ENCODE data around the gene TFF3.

Gene TFF3

GRCh38 chr21:42350927-42351426, 35.8 kb upstream of the TFF3 start, which contains the start of gene TFF2:
Gene TFF2, minus strand, starts transcription at chr21:42350994. Its CDS starts 37 bp downstream, at chr21:42350957.
- H3K9me3 Mint-ChIP-seq = peaks cover 5% of the 10 kb centered on the region
- H3K27ac Mint-ChIP-seq = no peak within 1 kb of the TSS
- H3K4me1 Mint-ChIP-seq (ENCODE audit: low read depth) = no peaks in the 10 kb centered on the region
- no peak within 1 kb of the TSS for H3K4me3 Mint-ChIP-seq
- peak; percentile 24 for DNase-seq
- no peaks in the 10 kb centered on the region for H3K36me3 Mint-ChIP-seq (ENCODE audit: low read depth)
- H3K27me3 Mint-ChIP-seq = no peaks in the 10 kb centered on the region

- DNase-seq = no peak
- Mint-ChIP-seq H3K36me3 (ENCODE audit: low read depth) (no peaks in the 10 kb centered on the region), H3K4me3 (no peak overlapping the region), H3K27me3 (no peaks in the 10 kb centered on the region), H3K27ac (no peak overlapping the region), H3K9me3 (peaks cover under 1% of the 10 kb centered on the region), H3K4me1 (ENCODE audit: low read depth) (no peaks in the 10 kb centered on the region)
Observed at GRCh38 chr21:42350318-42350910, 35.2 kb upstream of the TFF3 start.

DNA sequence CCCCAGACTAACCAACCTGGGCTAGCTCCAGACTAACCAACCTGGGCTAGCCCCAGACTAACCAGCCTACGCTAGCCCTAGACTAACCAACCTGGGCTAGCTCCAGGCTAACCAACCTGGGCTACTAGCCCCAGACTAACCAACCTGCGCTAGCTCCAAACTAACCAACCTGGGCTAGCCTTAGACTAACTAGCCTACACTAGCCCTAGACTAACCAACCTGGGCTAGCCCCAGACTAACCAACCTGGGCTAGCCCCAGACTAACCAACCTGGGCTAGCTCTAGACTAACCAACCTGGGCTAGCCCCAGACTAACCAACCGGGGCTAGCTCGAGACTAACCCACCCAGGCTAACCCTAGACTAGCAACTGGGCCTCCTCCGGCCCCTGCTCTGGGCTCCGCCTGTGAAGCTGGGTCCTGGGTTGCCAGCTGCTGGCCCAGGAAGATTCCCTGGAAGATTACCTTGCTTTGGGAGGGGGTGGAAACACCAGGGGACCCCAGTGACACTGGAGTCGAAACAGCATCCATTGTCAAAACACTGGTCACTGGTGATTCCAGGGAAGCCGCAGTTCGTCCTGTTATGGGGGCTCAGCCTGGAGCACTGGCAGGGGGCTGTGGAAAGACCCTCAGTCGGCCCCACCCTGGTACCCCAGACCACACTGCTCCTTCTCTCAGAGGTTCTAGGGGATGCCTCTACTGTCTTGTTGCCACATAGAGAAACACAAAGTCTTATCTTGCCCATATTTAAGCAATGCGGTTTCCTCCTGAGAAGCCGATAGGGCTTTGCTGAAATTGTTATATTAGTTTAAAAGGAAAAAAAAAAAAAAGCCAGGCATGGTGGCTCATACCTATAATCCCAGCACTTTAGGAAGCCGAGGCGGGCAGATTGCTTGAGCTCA, 34.5 kb upstream of the TFF3 start:
- Mint-ChIP-seq H3K4me3 (no peak overlapping the region), H3K4me1 (ENCODE audit: low read depth) (no peaks in the 10 kb centered on the region), H3K36me3 (ENCODE audit: low read depth) (no peaks in the 10 kb centered on the region), H3K27ac (no peak overlapping the region), H3K27me3 (no peaks in the 10 kb centered on the region), H3K9me3 (no peaks in the 10 kb centered on the region)
- DNase-seq = no peak

GRCh38 chr21:42348762-42349161, 33.6 kb upstream of the TFF3 start:
- no peaks in the 10 kb centered on the region for H3K9me3 Mint-ChIP-seq
- peak; percentile 18 for DNase-seq
- no peaks in the 10 kb centered on the region for H3K27me3 Mint-ChIP-seq

GRCh38 chr21:42347601-42348327, 32.6 kb upstream of the TFF3 start:
- no peaks in the 10 kb centered on the region for H3K4me1 Mint-ChIP-seq (ENCODE audit: low read depth)
- H3K36me3 Mint-ChIP-seq (ENCODE audit: low read depth) = no peaks in the 10 kb centered on the region
- DNase-seq = peak; percentile 16
- no peaks in the 10 kb centered on the region for H3K27me3 Mint-ChIP-seq
- H3K9me3 Mint-ChIP-seq = no peaks in the 10 kb centered on the region
- no peak overlapping the region for H3K4me3 Mint-ChIP-seq
- no peak overlapping the region for H3K27ac Mint-ChIP-seq

More at GRCh38 chr21:42348762-42349161, 33.6 kb upstream of the TFF3 start:
- Mint-ChIP-seq H3K36me3 (ENCODE audit: low read depth) (no peaks in the 10 kb centered on the region), H3K4me3 (no peak overlapping the region), H3K4me1 (ENCODE audit: low read depth) (no peaks in the 10 kb centered on the region), H3K27ac (no peak overlapping the region)

DNA sequence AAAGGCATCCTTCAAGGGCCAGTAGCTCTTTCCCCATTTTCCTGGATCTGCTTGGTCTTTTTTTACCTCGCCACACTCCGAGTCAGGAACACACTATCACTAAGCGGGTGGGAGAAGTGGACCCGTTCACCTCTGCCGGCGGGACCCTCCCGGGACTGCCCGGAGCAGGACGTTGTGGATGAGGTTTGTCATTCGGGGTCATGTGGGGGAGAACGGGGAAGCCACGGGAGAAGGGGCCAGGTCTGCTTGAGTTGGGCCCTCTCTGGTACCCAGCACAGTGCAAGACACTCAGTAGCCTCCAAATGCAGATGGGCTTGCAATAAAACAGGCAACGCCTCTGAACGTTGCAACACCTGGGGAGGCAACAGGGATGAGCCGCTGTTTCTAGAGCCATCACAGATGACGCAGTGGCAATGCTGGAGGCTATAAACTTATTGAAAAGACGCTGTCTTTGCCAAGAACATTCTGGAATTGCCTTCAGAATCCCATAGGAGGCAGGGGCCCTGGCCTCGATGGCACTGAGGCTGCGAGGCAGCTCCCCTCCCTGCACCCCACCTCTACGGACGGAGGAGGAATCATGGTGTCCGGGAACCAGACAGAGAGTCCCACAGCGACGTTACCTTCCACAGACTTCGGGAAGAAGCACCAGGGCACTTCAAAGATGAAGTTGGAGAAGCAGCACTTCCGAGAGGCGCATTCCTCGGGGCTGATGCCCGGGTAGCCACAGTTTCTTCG, 31.8 kb upstream of the TFF3 start:
- Mint-ChIP-seq H3K4me1 (ENCODE audit: low read depth) (no peaks in the 10 kb centered on the region), H3K36me3 (ENCODE audit: low read depth) (no peaks in the 10 kb centered on the region), H3K27me3 (no peaks in the 10 kb centered on the region), H3K4me3 (no peak overlapping the region), H3K27ac (no peak overlapping the region), H3K9me3 (no peaks in the 10 kb centered on the region)
- DNase-seq = peak; percentile 15

GRCh38 chr21:42346441-42346840, 31.2 kb upstream of the TFF3 start:
- no peak overlapping the region for H3K4me3 Mint-ChIP-seq
- H3K4me1 Mint-ChIP-seq (ENCODE audit: low read depth) = no peaks in the 10 kb centered on the region
- H3K36me3 Mint-ChIP-seq (ENCODE audit: low read depth) = no peaks in the 10 kb centered on the region
- no peaks in the 10 kb centered on the region for H3K9me3 Mint-ChIP-seq
- no peak overlapping the region for H3K27ac Mint-ChIP-seq
- no peaks in the 10 kb centered on the region for H3K27me3 Mint-ChIP-seq
- DNase-seq = no peak

DNA sequence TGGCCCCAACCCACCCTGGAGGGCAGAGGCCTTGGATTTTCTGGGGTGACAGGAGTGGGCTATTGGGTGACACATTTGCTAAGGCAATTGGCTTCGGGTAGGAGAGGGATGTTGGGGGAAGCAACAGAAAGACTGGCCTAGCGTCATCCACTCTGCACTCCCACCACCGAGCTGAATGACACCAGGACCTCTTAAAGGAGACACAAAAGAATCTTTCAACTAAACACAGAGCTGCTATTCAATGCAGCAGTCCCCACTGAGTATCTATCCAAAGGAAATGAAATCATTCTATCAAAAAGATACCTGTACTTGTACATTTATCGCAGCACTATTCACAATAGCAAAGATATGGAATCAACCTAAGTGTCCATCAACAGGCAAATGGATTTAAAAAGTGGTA, 29.4 kb upstream of the TFF3 start:
- Mint-ChIP-seq H3K4me3 (no peak overlapping the region), H3K36me3 (ENCODE audit: low read depth) (no peaks in the 10 kb centered on the region), H3K27ac (no peak overlapping the region), H3K9me3 (no peaks in the 10 kb centered on the region), H3K27me3 (no peaks in the 10 kb centered on the region), H3K4me1 (ENCODE audit: low read depth) (no peaks in the 10 kb centered on the region)
- no peak for DNase-seq

DNA sequence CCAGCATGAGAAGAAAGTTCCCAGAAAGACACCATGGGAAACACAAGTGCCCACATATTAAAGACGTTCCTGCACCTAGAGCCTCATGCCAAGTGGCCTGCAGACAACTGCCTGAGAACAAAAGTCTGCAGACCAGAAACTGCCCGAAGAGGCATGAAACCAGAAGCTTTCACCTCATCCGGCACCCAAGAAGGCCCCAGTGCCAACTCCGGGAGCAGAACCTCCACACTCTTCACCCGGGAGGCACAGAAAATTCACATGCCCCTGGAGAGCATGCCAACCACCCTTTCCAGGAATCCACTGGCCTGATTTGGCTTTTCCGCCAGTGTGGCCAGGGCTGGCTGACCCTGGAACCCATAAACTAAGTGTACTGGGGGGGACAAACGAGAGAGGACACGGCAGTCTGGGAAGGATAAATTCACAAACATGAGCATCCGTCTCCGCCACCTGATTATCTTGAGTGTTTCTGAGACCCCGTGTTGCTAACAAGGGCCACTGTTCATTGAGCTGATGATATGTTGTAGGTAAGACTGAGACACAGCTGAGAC, 28.8 kb upstream of the TFF3 start:
- H3K27ac Mint-ChIP-seq = no peak overlapping the region
- no peaks in the 10 kb centered on the region for H3K27me3 Mint-ChIP-seq
- peak; percentile 23 for DNase-seq
- no peaks in the 10 kb centered on the region for H3K9me3 Mint-ChIP-seq
- H3K36me3 Mint-ChIP-seq (ENCODE audit: low read depth) = no peaks in the 10 kb centered on the region
- peaks cover 2% of the 10 kb centered on the region for H3K4me1 Mint-ChIP-seq (ENCODE audit: low read depth)
- no peak overlapping the region for H3K4me3 Mint-ChIP-seq

- H3K36me3 Mint-ChIP-seq (ENCODE audit: low read depth) = no peaks in the 10 kb centered on the region
- no peaks in the 10 kb centered on the region for H3K27me3 Mint-ChIP-seq
- DNase-seq = peak; percentile 18
- H3K4me3 Mint-ChIP-seq = no peak overlapping the region
- H3K9me3 Mint-ChIP-seq = no peaks in the 10 kb centered on the region
- H3K27ac Mint-ChIP-seq = no peak overlapping the region
- H3K4me1 Mint-ChIP-seq (ENCODE audit: low read depth) = peaks cover 2% of the 10 kb centered on the region
Observed at GRCh38 chr21:42343556-42343955, 28.3 kb upstream of the TFF3 start.

- H3K9me3 Mint-ChIP-seq = no peaks in the 10 kb centered on the region
- DNase-seq = no peak
- no peak overlapping the region for H3K27ac Mint-ChIP-seq
- no peaks in the 10 kb centered on the region for H3K27me3 Mint-ChIP-seq
- H3K4me1 Mint-ChIP-seq (ENCODE audit: low read depth) = peaks cover 5% of the 10 kb centered on the region
- no peaks in the 10 kb centered on the region for H3K36me3 Mint-ChIP-seq (ENCODE audit: low read depth)
- no peak overlapping the region for H3K4me3 Mint-ChIP-seq
Observed at GRCh38 chr21:42343101-42343500, 27.9 kb upstream of the TFF3 start.

- H3K27me3 Mint-ChIP-seq = no peaks in the 10 kb centered on the region
- no peak for DNase-seq
- no peak overlapping the region for H3K4me3 Mint-ChIP-seq
- peaks cover 14% of the 10 kb centered on the region for H3K4me1 Mint-ChIP-seq (ENCODE audit: low read depth)
- H3K27ac Mint-ChIP-seq = no peak overlapping the region
- no peaks in the 10 kb centered on the region for H3K36me3 Mint-ChIP-seq (ENCODE audit: low read depth)
- H3K9me3 Mint-ChIP-seq = no peaks in the 10 kb centered on the region
Observed at GRCh38 chr21:42341776-42342542, 26.8 kb upstream of the TFF3 start.

Data from activated T-cell treated with anti-CD3 and anti-CD28 coated beads, Interleukin-2, amount 50 U/mL, for 24 hours (primary cell).